SW480 (cell line): ENCODE measurements around the gene GJB1.
"Not testable (repeated sequence)": the region's sequence is repeated elsewhere in the genome, so short reads cannot be mapped to it uniquely, and the experiment has no call there.

Experiments
- DNase-seq: peaks from one replicate; pipeline ENCODE4 v3.0.0-alpha.2; 2016; ENCODE audit warnings: low spot score

GJB1 gene

DNA sequence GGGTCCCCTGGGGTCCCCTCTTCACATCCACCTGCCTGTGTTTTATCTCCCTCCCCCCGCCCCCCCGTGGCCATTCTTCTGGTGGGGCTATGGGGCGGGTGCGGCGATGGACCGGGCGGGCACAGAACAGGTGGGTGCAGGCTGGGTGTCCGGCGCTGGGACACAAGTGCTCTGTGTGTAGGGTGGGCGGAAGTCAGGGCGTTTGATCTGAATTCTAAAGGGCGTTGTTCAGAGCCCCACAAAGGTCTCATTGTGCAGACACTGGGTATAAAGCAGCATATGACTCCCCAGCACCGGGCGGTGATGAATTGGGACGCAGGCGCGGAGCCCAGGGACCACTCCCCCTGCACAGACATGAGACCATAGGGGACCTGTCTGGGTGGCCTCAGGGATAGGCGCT, at the start of gene GJB1:
Gene GJB1, plus strand, starts transcription at position 296 of the 400 bp plus-strand sequence. CDS start 484 bp downstream, outside the sequence.
- peak; percentile 94 for DNase-seq

DNA sequence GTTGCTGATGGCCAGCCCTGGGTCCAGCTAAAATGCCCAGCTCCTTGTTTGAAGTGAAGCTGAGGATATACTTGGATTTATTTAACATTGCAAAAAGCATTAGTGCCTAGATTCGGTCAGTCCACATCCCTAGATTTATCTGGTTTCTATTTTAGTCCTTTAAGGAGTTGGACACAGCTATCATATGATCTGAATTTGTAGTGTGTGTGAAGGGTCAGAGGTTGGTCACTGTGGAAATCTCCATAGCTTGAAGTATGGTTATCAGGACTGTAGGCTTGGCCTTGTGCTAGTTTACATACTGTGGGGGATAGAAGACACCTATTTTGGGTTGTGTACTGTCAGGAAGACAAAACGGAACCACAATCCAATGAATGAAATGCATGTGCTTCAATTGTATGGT, 49.6 kb upstream of the GJB1 start:
- DNase-seq, result no peak

DNA sequence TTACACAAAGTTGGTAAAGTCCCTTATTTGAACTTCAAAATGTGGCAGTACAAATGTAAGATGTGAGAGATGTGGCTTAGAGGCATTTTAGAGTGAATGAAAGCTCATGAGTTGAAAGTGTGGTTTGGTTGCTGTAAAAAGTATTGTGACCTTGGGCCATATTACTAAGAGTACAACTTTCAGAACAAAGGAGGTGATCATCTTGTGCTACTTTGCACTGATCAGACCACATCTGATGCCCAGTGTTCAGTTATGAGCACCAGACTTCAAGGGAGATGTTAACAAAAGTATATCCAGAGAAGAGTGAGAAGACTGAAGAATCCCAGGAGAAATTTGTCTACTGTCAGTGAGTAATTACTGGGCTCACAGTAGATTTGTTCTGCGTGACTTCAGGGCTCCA, 48.2 kb upstream of the GJB1 start:
- DNase-seq, result no peak

DNA sequence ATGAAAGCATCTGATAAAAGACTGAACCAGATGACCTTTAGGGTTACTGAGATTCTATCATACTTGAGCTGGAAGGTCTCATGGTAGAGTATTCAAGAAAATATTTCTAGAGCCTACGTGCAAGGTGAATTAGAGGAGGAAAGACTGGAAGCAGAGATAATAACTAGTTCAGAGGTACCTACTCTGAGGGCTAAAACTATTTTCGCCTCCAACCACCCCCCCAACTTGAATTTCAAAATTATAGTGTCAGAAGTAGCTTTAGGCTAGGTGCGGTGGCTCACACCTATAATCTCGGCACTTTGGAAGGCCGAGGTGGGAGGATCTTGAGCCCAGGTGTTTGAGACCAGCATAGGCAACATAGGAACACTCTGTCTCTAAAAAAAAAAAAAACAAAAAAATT, 47.5 kb upstream of the GJB1 start:
- no peak for DNase-seq

DNA sequence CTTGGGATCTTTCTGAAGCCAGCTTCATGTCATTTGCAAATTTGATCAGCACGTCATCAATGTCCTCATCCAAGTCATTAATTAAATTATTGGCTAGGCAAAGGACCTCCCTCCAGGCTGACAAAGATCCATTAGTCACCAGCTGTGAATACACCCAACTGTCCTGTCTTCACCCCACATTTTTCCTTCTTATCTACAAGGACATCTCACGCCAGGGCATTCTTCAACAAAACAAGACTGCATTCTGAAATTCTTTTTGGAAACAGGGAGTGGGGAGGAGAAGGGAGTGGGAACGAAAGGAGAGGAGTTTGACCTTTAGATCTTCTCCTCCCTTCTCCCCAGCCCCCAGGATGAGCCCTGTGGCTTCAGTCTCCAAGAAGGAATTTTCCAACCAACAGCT, 45.7 kb upstream of the GJB1 start:
- no peak for DNase-seq

DNA sequence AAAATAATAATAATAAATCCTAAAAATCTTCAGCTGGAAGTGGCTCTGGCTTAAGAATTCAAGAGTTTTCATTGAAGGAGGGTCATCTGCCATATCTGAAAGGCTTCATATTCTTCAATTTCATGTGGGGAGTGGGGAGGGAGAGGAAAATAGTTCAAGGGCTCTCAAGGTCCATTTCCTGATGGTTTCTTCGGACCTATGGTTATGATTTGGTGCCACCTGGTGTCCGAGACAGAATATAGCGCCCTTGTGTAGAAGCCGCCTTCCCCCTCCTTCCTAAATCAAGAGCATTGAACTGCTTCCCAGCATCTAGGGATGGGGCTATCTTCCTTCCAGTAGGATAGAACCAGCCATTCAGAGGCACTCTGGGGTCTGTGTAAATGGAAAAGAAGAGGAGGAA, 44.1 kb upstream of the GJB1 start:
- peak; percentile 63 for DNase-seq

DNA sequence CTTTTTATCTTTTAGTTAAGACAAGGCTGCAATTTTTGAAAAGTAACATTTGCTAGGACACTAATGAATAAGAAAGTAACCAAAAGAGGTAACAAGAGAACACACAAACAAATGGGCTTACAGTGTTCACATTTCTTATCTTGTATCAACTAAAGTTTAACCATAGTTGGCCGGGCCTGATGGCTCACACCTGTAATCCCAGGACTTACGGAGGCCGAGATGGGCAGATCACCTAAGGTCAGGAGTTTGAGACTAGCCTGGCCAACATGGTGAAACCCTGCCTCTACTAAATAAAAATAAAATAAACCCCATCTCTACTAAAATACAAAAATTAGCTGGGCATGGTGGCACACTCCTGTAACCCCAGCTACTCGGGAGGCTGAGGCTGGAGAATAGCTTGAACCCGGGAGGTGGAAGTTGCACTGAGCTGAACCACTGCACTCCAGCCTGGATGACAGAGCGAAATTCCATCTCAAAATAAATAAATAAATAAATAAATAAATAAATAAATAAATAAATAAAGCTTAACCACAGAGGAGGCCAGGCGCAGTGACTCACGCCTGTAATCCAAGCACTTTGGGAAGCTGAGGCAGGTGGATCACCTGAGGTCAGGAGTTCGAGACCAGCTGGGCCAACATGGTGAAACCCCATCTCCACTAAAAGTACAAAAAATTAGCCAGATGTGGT, 42.3 kb upstream of the GJB1 start:
- not testable (repeated sequence) for DNase-seq

DNA sequence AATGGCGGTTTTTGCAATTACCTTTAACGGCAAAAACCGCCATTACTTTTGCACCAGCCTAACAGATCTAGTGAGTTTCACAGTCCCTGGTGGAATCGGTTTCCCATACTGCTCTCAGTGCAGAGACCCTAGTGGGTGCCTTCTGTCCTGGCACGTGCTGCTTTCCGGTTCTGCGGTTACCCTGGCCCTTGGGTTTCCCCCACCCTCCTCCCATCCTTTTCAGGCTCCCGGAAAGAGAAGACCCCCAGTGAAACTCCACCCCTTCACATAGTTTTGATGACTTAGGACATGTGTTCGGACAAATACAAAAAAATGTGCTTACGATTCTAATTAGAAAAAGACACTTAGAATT, 41.5 kb upstream of the GJB1 start:
- DNase-seq, result no peak

DNA sequence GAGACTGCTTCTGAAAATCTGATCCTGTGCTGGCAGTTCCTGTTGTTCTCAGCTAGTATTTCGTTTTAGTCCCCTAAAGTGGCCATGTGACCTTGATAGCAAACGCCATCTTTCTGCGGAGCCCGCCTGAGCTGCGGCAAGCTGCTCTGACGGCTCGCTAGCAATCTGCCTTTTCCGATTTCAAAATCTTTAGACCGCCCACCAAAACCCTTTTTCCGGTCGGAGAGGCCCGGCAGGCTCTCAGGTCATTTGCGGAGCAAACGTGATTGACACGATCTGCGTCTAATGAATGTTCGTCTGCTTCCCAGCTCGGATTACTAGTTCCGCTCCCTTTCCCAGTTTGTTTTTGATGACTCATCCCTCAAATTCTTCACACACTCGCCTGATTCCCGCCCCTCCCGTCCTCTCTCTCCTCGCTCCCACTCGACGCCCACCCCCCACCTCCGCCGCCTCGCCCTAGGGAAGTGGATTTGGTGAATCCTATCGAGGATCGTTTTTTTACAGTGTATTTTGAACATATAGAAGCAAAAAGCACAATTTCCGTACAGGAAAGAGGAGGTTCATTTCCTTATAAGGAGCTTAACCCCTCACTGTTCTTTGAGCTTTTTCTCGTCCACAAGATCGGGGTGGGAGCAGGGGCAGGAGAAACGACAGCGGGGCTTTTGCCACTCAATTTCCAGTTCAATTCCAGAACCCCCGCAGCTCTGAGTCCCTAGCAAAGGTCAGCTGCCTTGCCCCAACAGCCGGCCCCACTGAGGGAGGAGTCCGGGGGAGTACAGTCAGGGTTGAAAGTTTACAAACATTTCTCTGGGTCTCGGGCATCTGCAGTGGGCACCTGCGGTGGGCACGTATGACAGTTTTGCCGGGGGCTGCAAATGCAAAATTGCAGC, 40.9 kb upstream of the GJB1 start:
- peak; percentile 98 for DNase-seq

DNA sequence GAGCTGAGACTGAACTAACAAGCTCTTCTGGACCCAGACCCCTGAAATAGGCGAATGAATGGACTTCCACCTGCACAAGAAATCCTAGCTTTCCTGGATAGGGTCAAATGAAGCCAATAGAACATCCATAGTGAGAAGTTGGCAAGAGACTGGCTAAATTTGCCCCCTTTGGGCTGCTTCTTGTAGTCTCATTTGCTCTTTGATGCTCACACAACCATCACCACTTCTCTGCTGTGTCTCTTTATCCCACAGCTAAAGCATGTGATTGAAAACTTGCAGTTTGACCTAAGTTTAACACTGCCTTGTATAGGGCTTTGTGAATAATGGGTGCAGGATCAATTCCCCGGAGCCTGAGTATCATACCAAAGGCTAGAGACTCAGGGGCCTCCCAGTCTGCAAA, 40.2 kb upstream of the GJB1 start:
- no peak for DNase-seq

DNA sequence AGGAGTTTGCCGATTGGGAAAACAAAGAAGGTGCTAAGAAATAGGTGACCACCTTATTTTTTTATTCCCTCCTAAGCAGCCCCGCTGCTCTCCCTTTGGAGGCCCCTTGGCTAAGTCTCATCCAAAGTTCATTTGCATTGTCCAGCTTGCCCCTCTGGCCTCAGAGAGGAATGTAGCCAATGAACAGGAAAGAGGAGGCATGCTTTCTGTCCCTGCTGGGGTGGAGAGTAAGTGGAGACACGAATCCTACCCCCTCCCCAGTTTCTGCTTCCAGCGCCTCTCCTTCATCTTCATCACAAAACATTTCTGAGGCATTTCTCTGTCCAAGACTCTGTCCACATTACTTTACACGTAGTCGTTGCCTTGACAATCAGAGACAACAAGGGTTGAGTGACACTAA, 39.7 kb upstream of the GJB1 start:
- no peak for DNase-seq

DNA sequence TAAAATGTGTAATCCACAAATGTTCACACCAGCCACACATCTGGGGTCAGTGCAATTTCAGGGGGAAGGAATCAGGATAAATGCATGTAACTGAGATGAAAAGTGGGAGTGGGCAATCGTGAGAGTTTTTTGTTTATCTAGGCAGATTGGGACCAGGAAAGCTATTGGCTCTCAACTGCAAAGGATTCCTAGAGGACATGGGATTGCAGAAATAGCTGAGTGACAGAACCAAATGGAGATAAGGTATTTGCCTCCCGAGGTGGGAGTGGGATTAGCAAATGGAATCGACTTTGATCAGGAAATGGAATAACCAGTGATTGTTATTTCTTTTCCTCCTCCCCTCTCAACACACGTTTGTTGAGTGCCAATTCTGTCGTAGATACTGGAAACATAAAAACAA, 38.9 kb upstream of the GJB1 start:
- DNase-seq, result no peak

DNA sequence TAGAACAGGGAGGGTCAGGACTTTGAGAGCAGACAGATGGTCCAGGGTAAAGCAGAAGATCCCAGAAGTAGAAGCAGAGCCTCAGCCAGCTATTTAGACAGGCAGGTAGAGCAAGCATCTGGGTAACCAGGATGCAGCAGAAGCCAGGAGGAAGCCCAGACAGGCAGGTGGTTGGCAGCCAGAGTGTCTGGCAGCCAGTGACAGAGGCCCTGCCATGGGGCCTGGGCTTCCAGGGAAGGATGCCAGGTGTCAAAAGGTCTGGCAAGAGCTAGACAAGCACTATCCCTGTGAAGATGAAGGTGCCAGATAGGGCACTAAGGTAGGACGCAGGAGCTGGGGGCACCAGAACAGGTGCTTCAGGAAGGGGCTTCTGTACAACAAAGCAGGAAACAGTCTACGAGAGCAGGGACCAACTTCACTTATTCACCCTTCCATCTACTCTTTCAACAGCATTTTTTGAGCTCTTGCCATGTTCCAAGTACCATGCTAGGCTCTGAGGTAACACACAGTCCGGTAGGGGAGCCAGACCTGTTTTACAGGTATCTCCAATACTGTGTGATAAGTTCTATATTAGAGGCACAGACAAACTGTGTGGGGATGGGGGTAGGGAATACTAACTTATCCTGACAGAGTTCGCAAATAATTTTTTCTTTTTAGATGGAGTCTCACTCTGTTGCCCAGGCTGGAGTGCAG, 38.1 kb upstream of the GJB1 start:
- DNase-seq, result no peak

DNA sequence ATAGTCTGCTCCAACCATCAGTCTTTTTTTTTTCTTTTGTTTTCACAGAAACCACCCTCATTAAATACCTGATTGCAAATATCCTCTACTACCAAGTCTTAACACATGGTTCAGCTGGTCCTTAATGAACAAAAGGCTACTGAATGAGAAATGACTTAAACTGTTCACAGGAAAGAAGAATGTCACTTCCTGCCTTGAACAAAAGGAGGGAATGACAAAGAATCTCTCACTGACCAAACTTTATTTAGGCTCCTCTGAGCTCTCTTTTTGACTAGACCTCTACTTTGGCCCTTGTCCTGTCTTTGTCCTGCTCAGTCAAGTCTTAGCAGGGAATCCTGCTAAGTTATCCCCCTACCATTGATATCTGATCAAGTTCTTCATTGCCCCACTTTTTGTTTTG, 31.8 kb upstream of the GJB1 start:
- DNase-seq, result no peak

DNA sequence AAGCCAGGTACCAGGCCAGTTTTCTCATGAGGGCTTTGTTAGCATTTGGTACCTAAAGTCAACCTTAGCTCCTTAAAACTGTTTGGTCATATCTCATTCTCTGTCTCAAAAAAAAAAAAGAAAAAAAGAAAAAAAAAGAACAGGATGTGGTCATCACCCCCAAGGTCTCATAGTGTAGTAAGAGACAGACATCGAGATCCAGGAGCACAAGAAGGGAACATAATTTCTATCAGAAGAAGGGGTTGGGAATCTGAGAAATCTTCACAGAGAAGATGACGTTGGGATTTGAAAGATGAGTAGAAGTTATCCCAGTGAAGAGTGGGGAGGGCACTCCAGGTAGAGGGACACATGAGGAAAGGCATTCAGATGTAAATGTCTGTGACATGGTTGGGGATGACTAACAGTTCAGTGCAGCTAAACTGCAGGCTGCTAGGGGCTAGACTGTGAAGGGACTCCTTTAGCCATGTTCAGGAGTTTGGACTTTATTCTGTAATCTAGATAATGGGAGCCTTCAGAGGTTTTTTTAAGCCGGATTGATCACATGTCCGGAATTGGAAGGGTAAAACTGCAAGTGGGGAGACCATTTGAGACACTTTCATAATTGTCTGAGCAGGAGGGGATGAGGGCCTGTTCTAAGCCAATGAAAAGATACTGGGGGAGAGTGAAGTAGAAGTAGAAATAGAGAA, 26.9 kb upstream of the GJB1 start:
- DNase-seq, result no peak

DNA sequence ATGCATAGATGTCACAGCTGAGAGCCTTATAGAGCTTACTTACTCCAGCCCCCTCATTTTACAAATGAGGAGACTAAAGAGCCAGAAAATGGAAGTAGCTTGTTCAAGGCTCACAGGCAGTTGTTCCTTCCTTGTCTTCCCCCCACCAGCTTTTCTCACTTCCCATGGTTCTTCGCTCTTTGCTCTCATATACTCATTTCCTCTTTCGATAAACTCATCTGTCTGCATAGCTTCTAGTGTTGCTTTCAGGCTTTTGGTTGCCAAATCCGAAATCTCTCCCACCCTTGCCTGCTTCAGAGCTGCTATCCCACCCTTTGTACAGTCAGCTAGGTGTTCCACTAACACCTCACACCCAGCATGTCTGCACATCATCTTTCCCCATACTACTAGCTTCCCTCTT, 25.0 kb upstream of the GJB1 start:
- no peak for DNase-seq

DNA sequence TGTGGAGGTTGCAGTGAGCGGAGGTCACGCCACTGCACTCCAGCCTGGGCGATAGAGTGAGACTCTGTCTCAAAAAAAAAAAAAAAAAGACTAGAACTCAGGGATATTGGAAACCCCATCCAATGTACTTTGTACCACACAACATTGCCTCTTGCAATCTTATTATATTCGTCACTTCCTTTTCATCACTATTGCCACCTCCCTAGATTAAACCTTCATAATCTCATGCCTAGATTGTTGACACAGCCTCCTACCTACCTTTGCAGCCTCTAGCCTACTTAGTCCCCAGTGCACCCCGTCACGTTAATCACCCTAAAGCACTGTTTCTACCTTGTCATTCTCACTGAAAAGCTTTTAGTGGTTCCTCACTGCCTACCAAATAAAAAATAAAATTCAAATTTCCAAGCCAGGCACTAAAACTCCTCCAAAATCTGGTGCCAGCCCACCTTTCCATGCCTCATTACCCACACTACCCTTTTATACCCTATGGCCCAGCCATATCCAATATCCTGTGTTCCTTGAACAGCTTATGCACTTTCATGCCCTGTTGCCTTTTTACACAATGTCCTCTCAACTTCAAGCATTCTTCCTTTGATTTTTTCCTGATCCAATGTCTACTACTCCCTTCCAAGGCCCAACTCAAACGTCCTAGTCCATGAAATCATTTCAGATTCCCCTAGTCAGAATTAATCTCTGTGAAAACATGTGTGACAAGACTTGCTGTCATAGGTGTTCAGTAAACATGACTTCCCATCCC, 23.6 kb upstream of the GJB1 start:
- no peak for DNase-seq

DNA sequence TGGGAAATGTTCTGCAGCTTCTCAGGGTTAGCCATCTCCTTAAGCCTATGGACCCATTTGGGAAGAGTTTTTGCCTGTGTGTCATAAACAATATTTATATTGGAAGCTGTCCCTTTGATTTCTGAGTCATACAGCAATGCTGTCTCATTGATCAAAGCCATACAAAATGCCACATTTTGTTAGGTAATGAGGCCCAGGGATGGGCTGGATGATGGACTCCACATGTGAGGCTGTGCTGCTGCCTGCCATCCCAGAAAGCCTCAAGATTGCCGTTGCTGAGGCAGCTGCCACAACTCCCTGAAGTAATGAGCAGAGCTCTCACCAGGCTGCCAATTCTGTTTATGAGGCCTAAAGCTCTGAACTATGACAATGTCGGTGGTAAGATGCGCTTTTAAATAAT, 12.2 kb upstream of the GJB1 start:
- DNase-seq, result no peak

DNA sequence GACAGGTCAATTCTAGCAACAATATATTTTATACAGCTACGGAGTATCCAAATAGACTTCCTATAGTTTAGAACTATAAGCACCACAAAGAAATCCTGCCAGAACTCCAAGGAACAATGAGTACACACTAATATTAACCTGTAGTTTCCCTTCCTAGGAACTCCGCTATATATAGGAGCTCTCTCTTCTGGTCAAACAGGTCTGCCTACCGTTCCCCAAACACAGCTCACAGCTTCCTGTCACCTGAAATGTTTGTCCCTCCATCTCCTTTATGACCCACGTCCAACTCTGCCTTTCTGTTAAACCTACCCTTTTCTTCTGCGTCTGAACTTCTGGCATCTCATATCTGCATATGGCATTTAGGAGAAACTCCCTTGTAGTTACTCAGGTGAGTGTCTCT, 10.5 kb upstream of the GJB1 start:
- DNase-seq, result no peak

DNA sequence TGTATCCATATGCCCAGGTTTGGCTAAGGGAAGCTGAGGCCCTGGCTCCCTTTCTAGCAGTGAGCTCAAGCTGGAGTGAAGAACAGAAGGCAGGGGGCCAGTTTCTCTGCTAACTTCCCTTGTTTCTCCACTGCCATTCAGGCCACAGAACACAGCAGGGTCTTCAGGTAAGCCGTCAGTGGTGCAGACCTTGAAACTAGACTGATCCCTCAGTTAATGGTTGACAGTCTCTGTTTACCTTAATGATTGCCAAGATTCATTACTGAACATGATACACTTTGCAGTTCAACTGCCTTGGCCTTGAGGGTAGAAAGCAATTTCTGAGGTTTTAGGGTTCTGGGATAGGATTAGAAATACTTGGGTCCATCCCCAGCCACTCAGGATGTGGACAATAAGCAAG, 8.9 kb upstream of the GJB1 start:
- no peak for DNase-seq

DNA sequence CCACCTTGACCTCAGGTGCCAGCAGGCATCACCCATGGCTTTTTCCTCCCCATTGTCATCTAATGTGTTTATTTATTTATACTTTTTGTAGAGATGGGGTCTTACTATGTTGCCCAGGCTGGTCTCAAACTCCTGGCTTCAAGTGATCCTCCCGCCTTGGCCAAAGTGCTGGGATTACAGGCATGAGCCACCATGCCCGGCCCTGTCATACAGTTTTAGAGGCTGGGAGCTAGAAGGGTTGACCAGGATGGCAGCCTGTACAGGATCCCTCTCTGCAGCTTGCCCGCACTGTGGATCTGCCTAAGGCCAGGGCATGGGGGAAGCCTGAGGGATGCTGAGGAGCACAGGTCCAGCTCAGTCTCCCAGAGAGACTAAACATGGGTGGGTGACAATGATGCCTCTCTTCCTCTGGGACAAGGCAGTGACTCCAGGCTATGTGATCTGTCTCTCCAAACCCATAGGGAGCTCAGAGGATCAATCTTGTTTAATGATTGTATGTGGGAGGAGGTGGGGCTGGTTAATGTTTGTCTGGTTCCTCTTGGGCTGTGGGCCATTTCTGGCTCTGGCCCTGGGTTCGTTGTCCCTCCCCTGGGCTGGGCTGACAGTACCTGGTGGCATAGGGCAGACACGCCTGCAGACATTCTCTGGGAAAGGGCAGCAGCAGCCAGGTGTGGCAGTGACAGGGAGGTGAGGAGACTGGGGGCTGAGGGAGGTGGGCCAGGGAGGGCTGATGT, 8.3 kb upstream of the GJB1 start:
- peak; percentile 36 for DNase-seq
